Activated naive CD8-positive, alpha-beta T cell treated with anti-CD3 and anti-CD28 coated beads, Interleukin-2, amount 50 U/mL, for 16 hours (primary cell): ENCODE measurements around the gene SLC38A1.

ENCODE experiments used
- DNase-seq: peaks from one replicate; pipeline ENCODE4 v3.0.0-alpha.2; 2020; ENCODE audit warnings: low read depth, low spot score

The SLC38A1 gene

GRCh38 chr12:46233423-46233822, 35.4 kb downstream of the SLC38A1 start:
- no peak for DNase-seq

DNA sequence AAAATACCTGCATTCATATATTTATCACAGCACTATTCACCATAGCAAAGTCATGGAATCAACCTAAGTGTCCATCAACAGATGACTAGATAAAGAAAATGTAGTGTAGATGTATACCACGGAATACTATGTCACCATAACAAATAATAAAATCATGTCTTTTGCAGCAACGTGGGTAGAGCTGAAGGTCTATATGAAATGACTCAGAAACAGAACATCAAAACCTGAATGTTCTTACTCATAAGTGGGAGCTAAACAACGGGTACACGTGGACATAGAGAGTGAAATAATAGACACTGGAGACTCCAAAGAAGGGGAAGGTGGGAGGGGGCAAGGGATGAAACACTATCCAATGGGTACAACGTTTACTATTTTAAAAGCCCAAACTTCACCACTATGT, 37.9 kb downstream of the SLC38A1 start:
- no peak for DNase-seq

DNA sequence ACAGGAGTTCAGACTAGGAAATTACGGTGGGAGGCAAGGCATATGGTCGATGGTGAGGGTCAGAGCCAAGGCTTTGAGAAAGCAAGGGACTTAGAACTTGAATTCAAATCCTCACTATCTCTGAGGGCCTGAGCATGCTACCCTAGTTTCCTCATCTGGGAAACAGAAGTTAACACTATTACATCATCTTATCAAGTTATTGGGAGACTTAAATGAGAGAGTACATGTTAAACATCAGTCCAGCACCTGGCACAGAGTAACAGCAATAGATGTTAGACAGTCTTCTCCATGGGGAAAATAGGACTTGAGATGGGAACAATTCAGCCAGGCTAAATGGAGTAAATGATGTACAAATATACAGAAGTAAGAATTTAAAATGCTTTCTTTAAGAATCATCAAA, 38.5 kb downstream of the SLC38A1 start:
- no peak for DNase-seq

GRCh38 chr12:46227616-46228015, 41.2 kb downstream of the SLC38A1 start:
- no peak for DNase-seq

DNA sequence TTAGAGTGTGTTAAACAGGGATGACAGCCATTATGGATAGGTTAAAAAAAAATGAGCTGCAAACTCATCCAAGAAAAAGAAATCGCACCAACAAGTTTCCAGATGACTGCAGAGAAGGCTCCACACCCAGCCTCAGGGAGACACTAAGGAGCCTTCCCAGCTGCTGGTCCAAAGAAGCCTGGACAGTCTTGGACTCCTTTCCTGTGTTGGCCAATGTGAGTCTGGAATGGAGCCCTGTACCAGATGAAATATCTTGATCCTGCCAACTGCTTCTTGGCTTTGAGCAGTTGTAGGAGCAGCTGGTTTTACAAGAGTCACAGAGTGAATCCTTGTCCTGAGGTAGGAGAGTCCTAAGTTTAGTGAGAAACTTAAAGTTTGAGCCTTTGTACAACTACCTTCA, 44.5 kb downstream of the SLC38A1 start:
- DNase-seq, result no peak

- no peak for DNase-seq
These were observed 45.8 kb downstream of the SLC38A1 start for GRCh38 chr12:46223047-46223446.

DNA sequence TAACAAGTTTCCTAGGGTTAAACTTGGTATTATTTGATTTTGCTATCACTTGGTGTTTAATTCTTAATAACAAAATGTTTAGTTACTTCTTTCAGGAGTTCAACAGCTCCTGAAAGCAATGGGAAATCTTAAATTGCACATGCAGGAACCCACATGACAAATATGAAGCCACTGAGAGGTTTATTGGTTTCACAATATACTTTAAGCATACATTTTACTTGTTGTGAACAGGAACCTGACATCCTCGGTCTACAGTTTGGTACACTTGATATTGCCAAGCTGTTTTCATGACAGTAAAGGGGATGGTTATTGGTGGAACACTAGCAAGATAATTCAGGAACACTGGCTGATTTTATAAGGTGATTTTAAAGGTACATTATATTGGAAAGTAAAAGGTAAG, 46.2 kb downstream of the SLC38A1 start:
- no peak for DNase-seq

GRCh38 chr12:46221255-46222128, 47.4 kb downstream of the SLC38A1 start:
- no peak for DNase-seq

DNA sequence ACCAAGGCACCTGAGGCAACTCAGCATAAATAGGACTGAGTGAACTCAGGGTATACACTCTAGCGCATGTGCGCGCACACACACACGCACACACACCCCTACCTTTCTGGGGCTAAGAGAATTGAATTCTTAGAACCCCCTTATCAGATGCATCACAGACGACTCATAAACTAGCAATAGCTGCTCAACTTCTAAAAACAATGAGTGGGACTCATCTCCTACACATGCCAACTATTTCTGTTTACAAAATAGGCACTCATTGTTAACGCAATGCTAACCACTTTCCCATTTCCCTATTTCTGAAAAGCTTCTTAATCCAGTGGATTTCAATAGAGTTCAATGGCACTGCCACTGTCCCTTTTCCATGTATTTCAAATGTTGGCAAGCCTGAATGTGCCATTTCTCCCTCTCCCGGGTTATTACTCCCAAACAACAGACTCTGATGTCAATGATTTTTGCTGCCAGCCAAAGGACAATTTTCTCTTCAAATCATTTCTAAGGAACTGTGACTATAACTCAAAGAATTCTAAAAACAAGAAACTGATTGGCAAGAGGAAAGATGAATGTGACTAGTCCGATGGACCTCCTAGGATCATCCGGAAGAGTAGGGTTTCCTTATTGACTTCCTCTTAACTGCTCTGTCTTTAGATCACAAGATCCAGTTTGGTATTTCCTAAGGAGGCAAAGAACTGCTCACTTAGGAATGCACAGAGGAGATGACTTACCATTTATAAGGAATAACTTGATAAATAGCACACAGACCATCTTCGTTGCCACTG, 48.8 kb downstream of the SLC38A1 start:
- DNase-seq, result no peak

DNA sequence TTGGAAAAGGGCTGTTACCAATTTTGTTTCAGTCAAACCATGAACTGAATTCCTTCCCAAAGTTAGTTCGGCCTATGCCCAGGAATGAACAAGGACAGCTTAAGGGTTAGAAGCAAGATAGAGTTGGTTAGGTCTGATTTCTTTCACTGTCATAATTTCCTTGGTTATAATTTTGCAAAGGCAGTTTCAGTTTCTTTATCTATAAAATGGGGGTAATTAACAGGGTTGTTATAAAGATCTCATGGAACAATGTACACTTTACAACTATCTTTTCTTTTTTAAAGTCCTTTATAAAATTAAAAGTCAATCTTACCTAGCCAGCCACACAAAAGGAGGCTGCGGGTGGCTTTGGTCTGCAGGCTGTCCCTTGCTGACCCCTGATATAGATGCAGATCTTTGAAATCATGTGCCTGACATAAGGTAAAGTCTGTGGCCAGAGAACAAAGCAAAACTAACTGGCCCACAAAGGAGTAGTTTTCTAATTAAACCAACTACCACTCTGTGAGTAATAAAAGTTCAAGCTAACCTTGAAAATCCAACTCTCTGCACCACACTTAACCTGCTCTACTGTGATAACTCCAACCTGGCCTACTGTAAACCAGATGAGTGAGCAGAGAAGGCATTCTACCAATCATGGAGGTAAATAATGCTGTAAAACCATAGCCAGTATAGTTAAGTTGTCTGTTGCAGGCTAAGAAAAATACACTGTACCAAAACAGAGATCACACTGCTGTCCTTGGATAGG, 49.5 kb downstream of the SLC38A1 start:
- DNase-seq, result no peak

DNA sequence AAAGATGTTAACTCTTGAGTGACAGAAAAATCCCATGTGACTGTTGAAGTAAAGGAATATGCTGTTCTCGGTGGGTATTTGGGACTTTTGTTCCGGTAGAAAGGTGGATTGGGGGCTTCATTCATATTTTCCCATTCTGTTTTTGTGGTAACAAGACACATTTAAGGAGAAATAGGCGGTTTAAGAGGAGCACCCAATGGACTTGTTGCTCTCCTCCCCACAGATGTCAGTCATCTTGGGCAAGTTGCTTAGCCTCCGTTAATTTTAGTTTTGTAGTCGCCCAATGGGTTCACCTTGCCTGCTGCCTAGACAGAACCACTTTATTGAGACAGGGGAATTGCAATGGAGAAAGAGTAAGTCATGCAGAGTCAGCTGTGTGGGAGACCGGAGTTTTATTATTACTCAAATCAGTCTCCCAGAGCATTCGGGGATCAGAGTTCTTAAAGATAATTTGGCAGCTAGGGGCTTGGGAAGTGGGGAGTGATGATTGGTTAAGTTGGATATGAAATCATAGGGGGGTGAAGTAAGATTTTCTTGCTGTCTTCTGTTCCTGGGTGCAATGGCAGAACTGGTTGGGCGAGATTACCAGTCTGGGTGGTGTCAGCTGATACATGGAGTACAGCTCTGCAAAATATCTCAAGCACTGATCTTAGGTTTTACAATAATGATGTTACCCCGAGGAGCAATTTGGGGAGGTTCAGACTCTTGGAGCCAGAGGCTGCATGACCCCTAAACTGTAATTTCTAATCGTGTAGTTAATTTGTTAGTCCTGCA, 50.3 kb downstream of the SLC38A1 start:
- DNase-seq, result no peak

DNA sequence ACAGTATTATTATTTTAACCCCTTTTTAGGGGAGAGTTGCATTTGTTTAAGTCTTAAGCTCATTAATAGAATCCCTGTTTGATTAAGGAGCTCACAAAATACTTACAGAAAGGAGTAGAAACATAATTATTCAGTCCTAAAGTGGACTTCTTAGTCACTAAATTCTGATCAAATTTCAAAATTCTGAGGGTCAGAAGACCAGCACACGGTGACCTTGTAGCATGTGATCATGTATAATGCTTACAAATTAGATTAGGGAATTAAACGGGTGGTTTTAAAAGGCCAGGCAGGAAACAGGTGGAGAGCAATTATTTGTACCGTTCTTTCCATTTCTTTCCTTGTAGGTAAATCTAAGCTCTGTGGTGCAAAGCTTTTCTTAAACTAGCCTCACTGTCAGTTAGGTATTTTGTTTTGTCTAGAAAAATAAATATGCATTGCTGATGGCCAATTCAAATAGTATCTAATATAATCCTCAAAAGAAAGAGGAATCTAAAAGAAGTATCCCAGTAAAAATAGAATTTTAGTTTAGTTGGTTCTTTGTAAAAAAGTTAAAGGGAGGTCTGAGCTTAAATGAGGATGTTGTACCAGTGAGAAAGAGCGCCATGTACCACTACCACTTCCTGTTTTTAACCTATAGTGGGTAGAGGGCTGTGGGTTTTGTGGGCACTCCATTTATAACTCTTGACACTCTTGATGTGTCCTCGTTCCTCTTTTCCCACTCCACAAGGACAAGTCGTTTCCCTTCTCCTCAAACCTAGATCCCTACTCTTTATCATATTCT, 51.1 kb downstream of the SLC38A1 start:
- DNase-seq, result no peak

- peak; percentile 62 for DNase-seq
These were observed 54.0 kb downstream of the SLC38A1 start for GRCh38 chr12:46214668-46215436.

- DNase-seq, result no peak
These were observed 56.5 kb downstream of the SLC38A1 start for GRCh38 chr12:46212108-46212982.

DNA sequence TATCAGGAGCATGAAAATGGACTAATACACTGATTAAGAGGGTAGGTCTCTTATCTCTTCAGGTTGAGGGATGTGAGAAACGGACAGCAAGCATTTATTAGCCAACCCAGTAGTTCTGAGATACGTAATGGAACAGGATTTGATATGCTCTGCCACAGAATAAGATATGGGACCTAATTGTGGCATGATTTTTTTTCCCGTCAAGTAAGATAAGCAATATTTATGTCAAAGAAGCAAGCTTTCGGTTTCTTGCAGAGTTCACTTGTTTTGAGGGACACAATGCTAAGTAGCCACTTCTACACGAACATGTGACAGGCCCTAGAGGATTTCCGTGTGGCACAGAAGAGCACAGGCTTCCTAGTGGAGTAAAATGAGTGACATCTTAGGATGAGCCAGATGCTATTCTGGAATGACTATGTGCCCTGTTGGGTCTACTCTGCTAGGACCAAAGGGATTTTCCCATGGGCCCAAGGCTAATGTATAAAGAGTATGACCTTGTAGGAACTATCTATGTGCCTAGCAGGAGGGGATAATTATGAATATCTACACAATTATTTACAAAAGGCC, 57.9 kb downstream of the SLC38A1 start:
- no peak for DNase-seq

GRCh38 chr12:46209914-46210872, 58.6 kb downstream of the SLC38A1 start:
- peak; percentile 60 for DNase-seq

DNA sequence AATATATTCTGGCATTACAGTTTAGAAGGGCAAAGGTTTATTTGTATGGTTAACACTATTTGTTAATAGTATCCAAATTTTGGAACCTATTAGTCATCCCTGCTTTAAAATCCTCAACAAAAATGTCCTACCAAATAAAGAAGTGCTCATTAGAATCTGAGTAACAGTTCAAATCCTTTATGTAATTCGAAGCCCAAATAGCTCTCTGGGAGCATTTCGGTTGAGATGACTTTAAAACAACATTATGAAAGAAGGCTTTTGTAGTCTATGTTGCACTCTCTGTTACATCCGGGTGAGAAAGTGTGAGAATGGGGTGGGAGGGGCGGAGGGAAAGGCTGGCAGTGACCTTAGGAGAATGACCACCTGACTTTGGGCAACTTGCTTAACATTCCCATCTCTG, 59.7 kb downstream of the SLC38A1 start:
- no peak for DNase-seq
